ENCODE results near the gene VPS26C. TPM values are rescaled to one million over a fixed set of nuclear protein-coding genes. Genes with fewer than 3 reads are reported as not detected.

Gene VPS26C
- total and polyA plus RNA-seq, 5 donors from 2014 or later: 49.4 to 104 (median 91.9) TPM

DNA sequence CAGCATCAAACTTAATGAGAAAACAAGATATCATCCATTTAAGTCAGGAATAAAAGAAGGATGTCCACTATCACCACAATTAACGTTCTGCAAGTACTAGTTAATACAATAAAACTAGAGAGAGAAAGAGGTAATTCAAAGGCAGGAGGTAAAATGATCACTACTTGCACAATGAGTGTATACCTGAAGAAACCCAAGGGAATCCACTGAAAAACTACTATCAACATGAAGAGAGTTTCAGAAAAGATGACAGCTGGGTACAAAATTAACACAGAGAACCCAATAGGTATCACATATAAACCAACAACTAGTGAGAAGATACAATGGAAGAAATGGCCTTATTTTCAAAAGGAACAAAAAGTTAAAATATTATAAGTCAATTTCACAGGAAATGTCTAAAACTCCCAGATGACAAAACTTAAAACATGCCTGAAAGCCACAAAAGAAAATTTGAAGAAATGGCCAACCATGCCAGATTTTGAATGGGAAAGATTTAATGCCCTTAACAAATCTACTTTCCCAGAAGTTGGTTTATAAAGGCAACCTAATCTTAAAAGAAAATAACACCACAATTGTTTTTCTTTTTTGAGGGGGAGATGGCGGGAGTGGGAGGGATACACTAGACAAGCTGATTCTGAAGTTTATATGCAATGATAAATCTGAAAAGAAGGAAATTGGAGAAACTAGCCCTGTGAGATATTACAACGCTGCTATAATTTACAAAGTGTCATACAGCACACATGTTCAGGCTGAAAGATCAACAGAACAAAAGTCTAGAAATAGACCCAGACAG, 17.8 kb downstream of the VPS26C start:
- no peak for DNase-seq
- Mint-ChIP-seq H3K9me3 (no peaks in the 10 kb centered on the region), H3K27me3 (peaks cover 4% of the 10 kb centered on the region), H3K27ac (peak overlapping the region in 1 of 3 donors; percentile 54), H3K36me3 (peaks cover 18% of the 10 kb centered on the region), H3K4me3 (peak overlapping the region in 2 of 4 donors; percentile 3 to 32), H3K4me1 (peaks cover 44 to 84% (median 66%) of the 10 kb centered on the region in 4 donors)
- Histone ChIP-seq H3K4me3 (ENCODE audit: low read depth, low read length) (no peak overlapping the region), H3K27me3 (ENCODE audit: control insufficient read depth, insufficient read depth, low read length) (no peaks in the 10 kb centered on the region), H3K4me1 (ENCODE audit: control insufficient read depth, insufficient read depth, low read length, poor library complexity, severe bottlenecking) (peaks cover 13% of the 10 kb centered on the region), H3K36me3 (ENCODE audit: control insufficient read depth, insufficient read depth, low read length) (no peaks in the 10 kb centered on the region), H3K27ac (ENCODE audit: insufficient read depth, low read length, poor library complexity, severe bottlenecking) (no peak overlapping the region), H3K9me3 (ENCODE audit: control insufficient read depth in 2 of 2, low read length in 2 of 2) (no peaks in the 10 kb centered on the region)
- no peak for ATAC-seq (ENCODE audit: low read depth in 2 of 2)

DNA sequence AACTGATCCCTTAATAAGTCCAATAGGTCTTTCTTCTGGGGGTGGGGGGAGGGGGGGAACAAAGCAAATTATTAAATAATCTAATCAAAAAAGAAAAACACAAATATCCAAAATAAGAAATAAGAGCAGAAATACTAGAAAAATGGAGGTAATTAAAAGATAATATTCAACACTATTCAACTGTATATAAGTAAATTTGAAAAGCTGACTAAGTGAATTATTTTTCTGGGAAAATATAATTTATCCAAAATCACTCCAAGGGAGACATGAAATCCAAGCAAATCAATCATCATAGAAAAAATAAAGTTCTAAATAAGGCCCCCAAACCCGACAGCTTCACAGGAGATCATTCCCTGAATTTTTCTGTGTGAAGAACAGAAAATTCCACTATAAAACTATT, 18.8 kb downstream of the VPS26C start:
- Mint-ChIP-seq H3K36me3 (peaks cover 15% of the 10 kb centered on the region), H3K4me1 (peaks cover 44 to 89% (median 67%) of the 10 kb centered on the region in 4 donors), H3K27me3 (peaks cover 4% of the 10 kb centered on the region), H3K9me3 (no peaks in the 10 kb centered on the region), H3K27ac (no peak overlapping the region), H3K4me3 (no peak overlapping the region)
- no peaks in the 10 kb centered on the region for H3K9me3 ChIP-seq (ENCODE audit: control insufficient read depth in 2 of 2, low read length in 2 of 2)
- H3K4me1 ChIP-seq (ENCODE audit: control insufficient read depth, insufficient read depth, low read length, poor library complexity, severe bottlenecking): peaks cover 18% of the 10 kb centered on the region
- H3K4me3 ChIP-seq (ENCODE audit: low read depth, low read length): no peak overlapping the region
- H3K36me3 ChIP-seq (ENCODE audit: control insufficient read depth, insufficient read depth, low read length): peaks cover under 1% of the 10 kb centered on the region
- no peak for ATAC-seq (ENCODE audit: low read depth in 2 of 2)
- H3K27ac ChIP-seq (ENCODE audit: insufficient read depth, low read length, poor library complexity, severe bottlenecking): no peak overlapping the region
- no peaks in the 10 kb centered on the region for H3K27me3 ChIP-seq (ENCODE audit: control insufficient read depth, insufficient read depth, low read length)
- no peak for DNase-seq

DNA sequence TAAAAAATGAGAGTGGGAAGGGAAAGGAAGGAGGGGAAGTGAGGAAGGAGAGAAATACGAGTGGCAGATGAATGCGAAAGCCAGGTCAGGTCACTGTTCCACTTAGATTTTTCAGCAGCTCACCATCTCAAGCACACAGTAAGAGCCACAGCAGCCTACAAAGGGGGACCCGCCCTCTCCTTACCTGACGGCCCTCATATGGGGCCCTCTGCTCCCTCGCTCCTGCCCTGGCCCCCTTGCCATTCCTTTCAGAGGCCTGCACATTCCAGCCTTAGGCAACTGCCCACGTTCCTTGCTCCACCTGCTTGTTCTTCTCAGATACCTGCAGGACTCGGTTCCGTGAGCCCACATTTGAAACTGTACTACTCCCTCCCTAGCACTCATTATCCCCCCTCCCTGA, 22.0 kb downstream of the VPS26C start:
- no peaks in the 10 kb centered on the region for H3K27me3 ChIP-seq (ENCODE audit: control insufficient read depth, insufficient read depth, low read length)
- peak overlapping the region; percentile 74 to 95 (median 84) for H3K27ac Mint-ChIP-seq
- peak overlapping the region in 3 of 4 donors; percentile 3 to 50 (median 45) for H3K4me3 Mint-ChIP-seq
- H3K36me3 ChIP-seq (ENCODE audit: control insufficient read depth, insufficient read depth, low read length): peaks cover 17% of the 10 kb centered on the region
- peaks cover 25% of the 10 kb centered on the region for H3K36me3 Mint-ChIP-seq
- DNase-seq (peak in 1 of 3 donors; percentile 16), ATAC-seq (ENCODE audit: low read depth in 2 of 2) (no peak)
- H3K9me3 ChIP-seq (ENCODE audit: control insufficient read depth in 2 of 2, low read length in 2 of 2): no peaks in the 10 kb centered on the region
- peaks cover 4% of the 10 kb centered on the region for H3K27me3 Mint-ChIP-seq
- no peak overlapping the region for H3K27ac ChIP-seq (ENCODE audit: insufficient read depth, low read length, poor library complexity, severe bottlenecking)
- H3K4me1 Mint-ChIP-seq: peaks cover 30 to 75% (median 55%) of the 10 kb centered on the region in 4 donors
- peak overlapping the region; percentile 13 for H3K4me3 ChIP-seq (ENCODE audit: low read depth, low read length)
- peaks cover 18% of the 10 kb centered on the region for H3K4me1 ChIP-seq (ENCODE audit: control insufficient read depth, insufficient read depth, low read length, poor library complexity, severe bottlenecking)
- H3K9me3 Mint-ChIP-seq: no peaks in the 10 kb centered on the region

DNA sequence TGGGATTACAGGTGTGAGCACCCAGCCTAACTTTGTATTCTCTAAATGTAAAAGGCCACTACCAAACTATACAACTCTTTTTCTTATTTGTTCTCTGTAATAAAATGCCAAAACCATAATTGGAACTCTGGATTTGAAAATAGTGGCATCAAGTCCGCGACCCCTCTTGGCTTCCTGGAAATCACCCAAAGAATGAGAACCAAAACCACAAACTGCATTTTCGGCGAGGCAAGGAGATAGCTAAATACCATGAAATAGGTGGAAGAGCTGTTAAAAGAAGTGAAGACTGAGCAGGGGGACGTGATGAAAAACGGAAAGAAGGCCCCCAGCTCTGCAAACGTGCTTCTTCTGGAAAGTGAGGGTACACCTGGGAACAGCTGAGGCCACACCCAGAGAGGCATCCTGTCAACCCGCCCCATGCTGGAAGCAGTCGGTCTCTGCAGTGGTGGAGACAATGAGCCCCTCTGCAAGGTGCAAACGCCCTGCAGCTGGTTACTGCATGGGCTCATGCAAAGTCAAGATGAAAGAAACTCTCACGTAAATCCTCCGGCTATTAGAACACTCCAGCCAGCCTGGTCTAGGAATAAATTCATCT, 22.5 kb downstream of the VPS26C start:
- no peaks in the 10 kb centered on the region for H3K9me3 ChIP-seq (ENCODE audit: control insufficient read depth in 2 of 2, low read length in 2 of 2)
- H3K4me3 ChIP-seq (ENCODE audit: low read depth, low read length): peak overlapping the region; percentile 13
- Mint-ChIP-seq H3K4me1 (peaks cover 27 to 71% (median 53%) of the 10 kb centered on the region in 4 donors), H3K27ac (peak overlapping the region; percentile 74 to 84 (median 84)), H3K27me3 (peaks cover 4% of the 10 kb centered on the region), H3K36me3 (peaks cover 23% of the 10 kb centered on the region), H3K9me3 (no peaks in the 10 kb centered on the region), H3K4me3 (peak overlapping the region in 2 of 4 donors; percentile 45 to 50)
- H3K4me1 ChIP-seq (ENCODE audit: control insufficient read depth, insufficient read depth, low read length, poor library complexity, severe bottlenecking): peaks cover 18% of the 10 kb centered on the region
- ATAC-seq (ENCODE audit: low read depth in 2 of 2) (peak; percentile 53 to 71), DNase-seq (peak in 1 of 3 donors; percentile 72)
- peaks cover 21% of the 10 kb centered on the region for H3K36me3 ChIP-seq (ENCODE audit: control insufficient read depth, insufficient read depth, low read length)
- H3K27me3 ChIP-seq (ENCODE audit: control insufficient read depth, insufficient read depth, low read length): no peaks in the 10 kb centered on the region
- H3K27ac ChIP-seq (ENCODE audit: insufficient read depth, low read length, poor library complexity, severe bottlenecking): no peak overlapping the region

DNA sequence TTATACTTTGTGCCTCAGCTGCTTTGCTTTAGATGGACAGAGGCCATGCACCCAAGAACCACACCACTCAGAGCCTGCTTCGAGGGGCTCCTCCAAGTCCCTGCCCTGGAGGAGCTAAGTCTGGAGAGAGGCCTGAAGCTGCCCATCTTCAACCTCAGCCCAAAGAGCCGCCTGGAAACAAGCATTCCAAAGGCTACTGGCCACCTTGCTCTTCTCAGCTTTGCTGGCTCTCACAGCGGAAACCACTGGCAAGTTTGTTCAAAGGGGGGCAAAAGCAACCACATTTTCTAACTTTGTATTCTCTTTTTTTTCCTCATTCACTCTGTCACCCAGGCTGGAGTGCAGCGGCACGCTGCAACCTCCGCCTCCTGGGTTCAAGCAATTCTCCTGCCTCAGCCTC, 23.2 kb downstream of the VPS26C start:
- Mint-ChIP-seq H3K27ac (peak overlapping the region; percentile 74 to 84 (median 84)), H3K9me3 (no peaks in the 10 kb centered on the region), H3K4me1 (peaks cover 21 to 69% (median 48%) of the 10 kb centered on the region in 4 donors), H3K4me3 (peak overlapping the region in 2 of 4 donors; percentile 3 to 32), H3K36me3 (peaks cover 26% of the 10 kb centered on the region), H3K27me3 (peaks cover 4% of the 10 kb centered on the region)
- no peak for DNase-seq
- Histone ChIP-seq H3K4me1 (ENCODE audit: control insufficient read depth, insufficient read depth, low read length, poor library complexity, severe bottlenecking) (peaks cover 18% of the 10 kb centered on the region), H3K27ac (ENCODE audit: insufficient read depth, low read length, poor library complexity, severe bottlenecking) (no peak overlapping the region), H3K27me3 (ENCODE audit: control insufficient read depth, insufficient read depth, low read length) (no peaks in the 10 kb centered on the region), H3K4me3 (ENCODE audit: low read depth, low read length) (no peak overlapping the region), H3K9me3 (ENCODE audit: control insufficient read depth in 2 of 2, low read length in 2 of 2) (no peaks in the 10 kb centered on the region), H3K36me3 (ENCODE audit: control insufficient read depth, insufficient read depth, low read length) (peaks cover 23% of the 10 kb centered on the region)
- no peak for ATAC-seq (ENCODE audit: low read depth in 2 of 2)

DNA sequence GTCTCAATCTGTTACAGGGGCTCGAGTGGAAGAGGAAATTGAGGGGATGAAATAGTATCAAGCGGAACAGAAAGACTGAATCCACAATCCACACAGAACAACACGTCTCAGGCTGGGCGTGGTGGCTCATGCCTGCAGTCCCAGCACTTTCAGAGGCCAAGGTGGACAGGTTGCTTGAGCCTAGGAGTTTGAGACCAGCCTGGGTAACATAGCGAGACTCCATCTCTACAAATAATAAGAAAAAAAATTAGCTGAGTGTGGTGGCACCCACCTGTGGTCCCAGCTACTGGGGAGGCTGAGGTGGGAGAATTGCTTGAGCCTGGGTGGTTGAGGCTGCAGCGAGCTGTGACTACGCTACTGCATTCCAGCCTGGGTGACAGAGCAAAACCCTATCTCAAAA, 25.7 kb downstream of the VPS26C start:
- H3K27ac ChIP-seq (ENCODE audit: insufficient read depth, low read length, poor library complexity, severe bottlenecking): no peak overlapping the region
- H3K27me3 Mint-ChIP-seq: no peaks in the 10 kb centered on the region
- peaks cover 19 to 69% (median 43%) of the 10 kb centered on the region in 4 donors for H3K4me1 Mint-ChIP-seq
- peaks cover 23% of the 10 kb centered on the region for H3K4me1 ChIP-seq (ENCODE audit: control insufficient read depth, insufficient read depth, low read length, poor library complexity, severe bottlenecking)
- DNase-seq: no peak
- H3K27me3 ChIP-seq (ENCODE audit: control insufficient read depth, insufficient read depth, low read length): no peaks in the 10 kb centered on the region
- no peaks in the 10 kb centered on the region for H3K9me3 ChIP-seq (ENCODE audit: control insufficient read depth in 2 of 2, low read length in 2 of 2)
- no peaks in the 10 kb centered on the region for H3K9me3 Mint-ChIP-seq
- no peak overlapping the region for H3K4me3 ChIP-seq (ENCODE audit: low read depth, low read length)
- H3K4me3 Mint-ChIP-seq: no peak overlapping the region
- peaks cover 42% of the 10 kb centered on the region for H3K36me3 Mint-ChIP-seq
- ATAC-seq (ENCODE audit: low read depth in 2 of 2): no peak
- peak overlapping the region in 2 of 3 donors; percentile 38 to 82 for H3K27ac Mint-ChIP-seq
- H3K36me3 ChIP-seq (ENCODE audit: control insufficient read depth, insufficient read depth, low read length): peaks cover 45% of the 10 kb centered on the region

DNA sequence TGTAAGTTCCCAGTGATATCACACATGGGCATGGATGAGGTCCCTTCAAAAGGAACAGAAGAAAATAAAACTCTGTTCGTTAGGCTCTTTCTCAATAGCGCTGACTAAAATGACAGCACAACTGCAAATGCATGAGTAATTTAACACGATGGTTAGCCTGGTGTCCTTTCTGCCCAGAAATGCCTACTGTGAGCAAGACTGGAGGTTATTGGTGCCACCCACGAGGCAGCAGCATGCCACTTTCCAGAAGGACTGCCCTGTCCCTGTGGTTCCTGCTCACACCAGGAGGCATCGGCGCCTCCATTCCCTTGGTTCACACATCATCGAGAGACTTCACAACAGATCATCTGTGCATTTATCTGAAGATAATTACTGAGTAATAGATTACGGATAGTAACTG, 26.2 kb downstream of the VPS26C start:
- Histone ChIP-seq H3K27me3 (ENCODE audit: control insufficient read depth, insufficient read depth, low read length) (no peaks in the 10 kb centered on the region), H3K36me3 (ENCODE audit: control insufficient read depth, insufficient read depth, low read length) (peaks cover 49% of the 10 kb centered on the region), H3K27ac (ENCODE audit: insufficient read depth, low read length, poor library complexity, severe bottlenecking) (no peak overlapping the region), H3K4me3 (ENCODE audit: low read depth, low read length) (no peak overlapping the region), H3K4me1 (ENCODE audit: control insufficient read depth, insufficient read depth, low read length, poor library complexity, severe bottlenecking) (peaks cover 23% of the 10 kb centered on the region), H3K9me3 (ENCODE audit: control insufficient read depth in 2 of 2, low read length in 2 of 2) (no peaks in the 10 kb centered on the region)
- Mint-ChIP-seq H3K27ac (peak overlapping the region in 2 of 3 donors; percentile 38 to 82), H3K36me3 (peaks cover 40% of the 10 kb centered on the region), H3K9me3 (no peaks in the 10 kb centered on the region), H3K27me3 (no peaks in the 10 kb centered on the region), H3K4me3 (no peak overlapping the region), H3K4me1 (peaks cover 16 to 64% (median 39%) of the 10 kb centered on the region in 4 donors)
- DNase-seq: no peak
- ATAC-seq (ENCODE audit: low read depth in 2 of 2): no peak

Data from CD4-positive, CD25-positive, alpha-beta regulatory T cell (primary cell).